ENCODE measurements around the gene HLA-E.
A peak's percentile ranks its signal among the peaks of the same experiment; 100 is the strongest.
"Not testable (repeated sequence)": the region's sequence is repeated elsewhere in the genome, so short reads cannot be mapped to it uniquely, and the experiment has no call there.

HLA-E gene

DNA sequence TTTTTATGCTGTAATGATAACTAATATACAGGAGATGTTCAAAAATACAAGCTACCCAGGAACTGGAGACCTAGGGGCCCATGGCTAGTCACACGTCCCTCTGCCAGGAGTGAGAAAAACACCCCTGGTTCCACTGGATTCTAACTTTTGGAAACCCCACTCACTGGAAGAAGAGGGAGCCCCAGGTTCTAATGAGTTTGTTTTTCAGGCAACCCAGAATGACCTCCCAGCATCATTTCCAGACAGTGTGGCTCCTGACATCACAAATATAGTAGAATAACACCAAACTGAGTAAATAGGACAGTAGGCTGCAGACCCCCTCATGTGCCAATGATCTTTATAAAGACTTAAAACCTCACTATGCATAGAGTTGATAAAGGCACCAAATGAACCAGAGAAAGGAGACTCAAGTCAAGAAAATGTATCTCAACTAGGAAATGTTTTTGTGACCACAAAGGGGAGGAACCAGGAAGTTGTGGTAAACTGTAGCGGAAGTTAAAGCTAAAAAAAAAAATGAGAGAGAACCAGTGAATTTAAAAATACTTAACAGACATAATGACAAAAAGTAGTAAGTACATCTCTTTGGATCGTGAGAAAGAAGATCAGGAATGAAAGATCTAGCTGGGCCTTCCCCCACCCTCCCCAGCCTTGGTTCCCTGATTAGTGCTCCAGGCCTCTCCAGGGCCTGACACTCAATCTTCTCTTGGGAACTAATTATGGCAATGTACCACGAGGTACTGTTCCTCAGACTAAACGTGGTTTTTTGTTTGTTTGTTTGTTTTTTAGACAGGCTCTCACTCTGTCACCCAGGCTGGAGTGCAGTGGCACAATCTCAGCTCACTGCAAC, 19.8 kb downstream of the HLA-E start:
- peak; percentile 38 for DNase-seq (ENCODE audit: low spot score)

DNA sequence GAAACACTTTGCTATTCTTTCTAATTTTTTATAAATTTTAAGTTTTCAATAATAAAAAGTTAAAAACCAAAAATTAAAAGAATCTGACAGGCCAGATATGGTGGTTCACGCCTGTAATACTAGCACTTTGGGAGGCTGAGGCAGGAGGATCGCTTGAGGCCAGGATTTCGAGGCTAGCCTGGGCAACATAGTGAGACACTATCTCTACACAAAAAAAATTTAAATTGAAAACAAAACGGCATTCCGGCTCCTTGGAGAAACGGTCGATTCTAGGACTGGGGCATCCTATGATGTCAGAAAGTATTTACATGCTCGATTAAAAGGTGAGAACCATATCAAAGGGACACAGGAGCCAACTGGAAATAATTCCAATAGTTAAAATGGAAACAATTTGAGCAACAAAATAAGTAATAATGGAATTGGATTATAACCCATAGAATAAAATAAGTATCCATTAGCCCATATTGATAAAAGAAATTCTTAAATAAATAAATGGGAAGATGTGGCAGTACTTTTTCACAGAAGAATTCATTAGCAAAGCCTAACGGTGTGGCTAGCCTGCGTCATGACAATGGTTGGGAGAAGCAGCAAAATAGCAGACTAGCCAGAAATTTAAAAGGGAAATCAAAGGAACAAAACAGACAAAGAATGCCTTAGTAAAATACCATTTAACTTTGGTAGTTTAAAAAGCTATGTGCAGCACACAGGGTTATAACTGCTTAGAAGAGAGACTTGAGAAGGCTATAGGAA, 21.3 kb downstream of the HLA-E start:
- no peak for DNase-seq (ENCODE audit: low spot score)

DNA sequence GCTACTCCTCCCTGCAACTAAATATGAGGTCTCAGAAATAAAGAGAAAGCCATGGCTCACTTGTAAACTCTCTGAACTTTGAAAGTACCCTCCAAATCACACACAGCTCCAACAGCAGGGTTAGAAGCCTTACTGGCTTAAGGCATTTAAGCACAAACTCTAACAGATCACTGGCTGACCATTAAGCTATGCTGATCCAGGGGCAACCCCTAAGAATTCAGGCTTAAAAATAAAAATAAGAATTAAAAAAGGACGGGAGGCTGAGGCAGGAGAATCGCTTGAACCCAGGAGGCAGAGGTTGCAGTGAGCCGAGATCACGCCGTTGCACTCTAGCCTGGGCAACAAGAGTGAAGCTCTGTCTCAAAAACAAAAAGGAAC, 21.8 kb downstream of the HLA-E start:
- no peak for DNase-seq (ENCODE audit: low spot score)

DNA sequence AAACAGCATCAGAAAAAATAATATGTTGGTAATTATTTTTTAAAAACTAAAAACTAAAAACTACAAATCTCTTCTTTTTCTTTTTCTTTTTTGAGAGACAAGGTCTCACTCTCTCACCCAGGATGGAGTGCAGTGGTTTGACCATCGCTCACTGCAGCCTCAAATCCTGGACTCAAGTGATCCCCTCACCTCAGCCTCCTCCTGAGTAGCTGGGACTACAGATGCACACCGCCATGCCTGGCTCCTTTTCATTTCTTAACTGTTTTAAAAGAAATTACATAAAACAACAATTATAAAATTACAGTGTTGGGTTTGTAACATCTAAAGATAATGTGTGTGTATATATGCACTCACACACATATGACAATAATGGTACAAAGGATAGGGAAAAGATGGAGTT, 24.1 kb downstream of the HLA-E start:
- no peak for DNase-seq (ENCODE audit: low spot score)

DNA sequence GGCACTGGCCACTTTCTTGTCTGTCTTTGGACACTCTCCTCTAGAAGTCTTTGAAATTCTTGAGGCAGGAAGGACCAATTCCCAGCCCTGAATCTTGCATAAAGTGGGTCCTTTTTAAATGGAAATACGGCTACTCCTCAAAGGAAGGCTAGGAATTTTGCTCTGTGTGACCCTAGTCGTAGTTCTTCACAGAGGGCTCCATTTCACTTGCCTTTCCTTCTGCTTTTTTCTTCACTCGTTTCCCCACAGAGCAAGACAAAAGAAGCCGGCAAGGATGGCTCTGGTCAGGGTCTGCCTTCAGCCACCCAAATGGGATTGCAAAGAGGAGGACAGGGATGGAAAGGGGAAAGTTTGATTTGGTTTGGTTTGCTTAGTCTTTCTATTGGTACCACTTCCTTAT, 25.8 kb downstream of the HLA-E start:
- no peak for DNase-seq (ENCODE audit: low spot score)

DNA sequence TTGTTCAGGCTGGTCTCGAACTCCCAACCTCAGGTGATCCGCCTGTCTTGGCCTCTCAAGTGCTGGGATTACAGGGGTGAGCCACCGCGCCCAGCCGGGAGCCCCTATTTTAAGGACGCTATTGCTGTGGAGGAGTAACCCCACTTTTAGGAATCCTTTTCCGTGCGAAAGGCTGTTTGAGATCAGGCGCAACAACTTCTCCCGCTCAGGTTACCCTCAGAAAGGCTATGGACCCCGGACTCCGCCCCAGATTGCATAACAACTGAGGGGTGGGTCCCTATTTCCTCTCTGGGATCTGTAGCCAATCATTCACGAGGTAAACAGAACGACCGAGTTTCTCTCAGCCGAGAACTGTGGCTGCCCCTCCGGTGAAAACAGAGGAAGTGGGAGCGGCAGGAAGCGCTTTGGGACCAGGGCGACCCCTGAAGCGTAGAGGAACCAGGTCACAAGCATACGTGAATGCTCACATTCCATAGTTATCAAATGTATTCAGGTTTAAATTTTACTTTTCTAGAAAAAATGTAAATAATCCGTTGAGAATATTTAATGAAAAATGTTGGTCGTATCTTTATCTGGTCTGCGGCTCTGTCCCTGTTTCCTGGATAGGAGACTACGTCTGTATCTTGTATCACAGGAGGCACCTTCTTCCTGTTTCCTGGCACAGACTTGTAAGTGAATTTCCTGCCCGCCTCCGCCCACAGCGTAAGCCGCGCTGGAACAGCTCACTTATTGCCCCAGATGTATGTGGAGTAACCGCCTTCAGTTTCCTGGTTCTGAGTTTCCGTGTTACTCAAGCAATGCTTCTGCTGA, 26.8 kb downstream of the HLA-E start:
- peak; percentile 92 for DNase-seq (ENCODE audit: low spot score)

DNA sequence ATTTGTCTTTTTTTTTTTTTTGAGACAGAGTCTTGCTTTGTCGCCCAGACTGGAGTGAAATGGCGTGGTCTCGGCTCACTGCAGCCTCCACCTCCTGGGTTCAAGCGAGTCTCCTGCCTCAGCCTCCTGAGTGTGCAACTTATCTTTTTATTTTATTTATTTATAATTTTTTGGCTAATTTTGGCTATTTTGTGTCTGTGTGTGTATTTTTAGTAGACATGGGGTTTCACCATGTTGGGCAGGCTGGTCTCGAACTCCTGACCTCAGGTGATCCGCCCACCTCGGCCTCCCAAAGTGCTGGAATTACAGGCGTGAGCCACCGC, 27.4 kb downstream of the HLA-E start:
- not testable (repeated sequence) for DNase-seq (ENCODE audit: low spot score)

DNA sequence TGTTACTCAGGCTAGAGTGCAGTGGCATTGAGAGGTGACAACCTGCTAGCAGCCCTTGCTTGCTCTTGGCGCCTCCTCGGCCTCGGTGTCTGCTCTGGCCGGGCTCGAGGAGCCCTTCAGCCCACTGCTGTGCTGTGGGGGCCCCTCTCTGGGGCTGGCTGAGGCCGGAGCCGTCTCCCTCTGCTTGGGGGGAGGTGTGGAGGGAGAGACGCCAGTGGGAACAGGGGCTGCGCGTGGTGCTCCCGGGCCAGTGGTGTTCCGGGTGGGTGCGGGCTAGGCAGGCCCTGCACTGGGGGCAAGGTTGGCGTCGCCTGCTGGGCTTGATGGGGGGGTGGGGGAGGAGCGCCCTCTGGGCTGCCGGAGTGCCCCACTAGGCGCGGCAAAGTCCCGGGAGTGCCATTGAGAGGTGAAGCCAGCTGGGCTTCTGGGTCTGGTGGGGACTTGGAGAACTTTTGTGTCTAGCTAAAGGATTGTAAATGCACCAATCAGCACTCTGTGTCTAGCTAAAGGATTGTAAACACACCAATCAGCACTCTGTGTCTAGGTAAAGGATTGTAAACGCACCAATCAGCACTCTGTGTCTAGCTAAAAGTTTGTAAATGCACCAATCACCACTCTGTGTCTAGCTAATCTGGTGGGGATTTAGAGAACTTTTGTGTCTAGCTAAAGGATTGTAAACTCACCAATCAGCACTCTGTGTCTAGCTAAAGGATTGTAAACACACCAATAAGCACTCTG, 28.6 kb downstream of the HLA-E start:
- DNase-seq (ENCODE audit: low spot score), result not testable (repeated sequence)

DNA sequence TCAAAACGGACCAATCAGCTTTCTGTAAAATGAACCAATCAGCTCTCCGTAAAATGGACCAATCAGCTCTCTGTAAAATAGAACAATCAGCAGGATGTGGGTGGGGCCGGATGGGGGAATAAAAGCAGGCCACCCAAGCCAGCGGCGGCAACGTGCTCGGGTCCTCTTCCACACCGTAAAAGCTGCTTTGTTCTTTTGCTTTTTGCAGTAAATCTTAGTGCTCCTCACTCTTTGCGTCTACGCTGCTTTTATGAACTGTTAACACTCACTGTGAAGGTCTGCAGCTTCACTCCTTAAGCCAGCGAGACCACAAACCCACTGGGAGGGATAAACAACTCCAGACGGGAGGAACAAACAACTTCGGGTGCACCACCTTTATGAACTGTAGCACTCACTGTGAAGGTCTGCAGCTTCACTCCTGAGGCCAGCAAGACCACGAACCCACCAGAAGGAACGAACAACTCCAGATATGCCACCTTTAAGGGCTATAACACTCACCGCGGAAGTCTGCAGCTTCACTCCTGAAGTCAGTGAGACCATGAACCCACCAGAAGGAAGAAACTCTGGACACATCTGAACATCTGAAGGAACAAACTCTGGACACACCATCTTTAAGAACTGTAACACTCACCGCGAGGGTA, 29.3 kb downstream of the HLA-E start:
- not testable (repeated sequence) for DNase-seq (ENCODE audit: low spot score)

DNA sequence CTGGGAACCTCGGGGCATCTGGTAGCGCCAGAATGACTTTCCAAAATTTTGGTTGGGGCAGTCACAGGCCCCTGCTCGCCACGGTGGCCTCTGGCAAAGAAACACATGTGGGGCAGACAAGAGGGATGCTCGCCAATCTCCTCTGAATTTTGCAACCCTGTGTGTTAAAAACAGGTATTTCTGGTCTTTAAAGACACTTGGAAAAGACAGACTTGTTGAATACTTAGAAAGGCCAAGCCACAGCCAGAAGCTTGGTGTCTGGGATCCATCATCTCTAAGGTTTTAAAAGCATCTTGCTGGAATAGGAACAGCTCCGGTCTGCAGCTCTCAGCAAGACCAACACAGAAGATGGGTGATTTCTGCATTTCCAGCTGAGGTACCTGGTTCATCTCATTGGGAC, 31.2 kb downstream of the HLA-E start:
- DNase-seq (ENCODE audit: low spot score), result no peak

DNA sequence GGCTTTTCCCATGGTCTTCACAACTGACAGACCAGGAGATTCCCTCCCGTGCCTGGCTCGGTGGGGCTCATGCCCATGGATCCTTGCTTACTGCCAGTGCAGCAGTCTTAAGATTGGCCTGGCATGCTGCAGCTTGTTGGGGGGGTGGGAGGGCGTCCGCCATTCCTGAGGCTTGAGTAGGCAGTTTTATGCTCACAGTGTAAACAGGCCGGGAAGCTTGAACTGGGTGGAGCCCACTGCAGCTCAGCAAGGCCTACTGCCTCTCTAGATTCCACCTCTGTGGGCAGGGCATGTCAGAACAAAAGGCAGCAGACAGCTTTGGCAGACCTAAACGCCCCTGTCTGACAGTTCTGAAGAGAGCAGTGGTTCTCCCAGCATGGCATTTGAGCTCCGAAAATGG, 31.8 kb downstream of the HLA-E start:
- peak; percentile 24 for DNase-seq (ENCODE audit: low spot score)

DNA sequence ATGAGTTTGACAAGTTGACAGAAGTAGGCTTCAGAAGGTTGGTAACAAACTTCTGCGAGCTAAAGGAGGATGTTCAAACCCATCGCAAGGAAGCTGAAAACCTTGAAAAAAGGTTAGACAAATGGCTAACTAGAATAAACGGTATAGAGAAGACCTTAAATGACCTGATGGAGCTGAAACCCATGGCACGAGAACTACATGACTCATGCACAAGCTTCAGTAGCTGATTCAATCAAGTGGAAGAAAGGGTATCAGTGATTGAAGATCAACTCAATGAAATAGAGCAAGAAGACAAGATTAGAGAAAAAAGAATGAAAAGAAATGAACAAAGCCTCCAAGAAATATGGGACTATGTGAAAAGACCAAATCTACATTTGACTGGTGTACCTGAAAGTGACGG, 32.6 kb downstream of the HLA-E start:
- DNase-seq (ENCODE audit: low spot score), result not testable (repeated sequence)

DNA sequence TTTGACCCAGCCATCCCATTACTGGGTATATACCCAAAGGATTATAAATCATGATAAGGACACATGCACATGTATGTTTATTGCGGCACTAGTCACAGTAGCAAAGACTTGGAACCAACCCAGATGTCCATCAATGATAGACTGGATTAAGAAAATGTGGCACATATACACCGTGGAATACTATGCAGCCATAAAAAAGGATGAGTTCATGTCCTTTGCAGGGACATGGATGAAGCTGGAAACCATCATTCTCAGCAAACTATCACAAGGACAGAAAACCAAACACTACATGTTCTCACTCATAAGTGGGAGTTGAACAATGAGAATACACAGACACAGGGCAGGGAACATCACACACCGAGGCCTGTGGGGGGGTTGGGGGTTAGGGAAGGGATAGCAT, 37.1 kb downstream of the HLA-E start:
- DNase-seq (ENCODE audit: low spot score), result not testable (repeated sequence)

DNA sequence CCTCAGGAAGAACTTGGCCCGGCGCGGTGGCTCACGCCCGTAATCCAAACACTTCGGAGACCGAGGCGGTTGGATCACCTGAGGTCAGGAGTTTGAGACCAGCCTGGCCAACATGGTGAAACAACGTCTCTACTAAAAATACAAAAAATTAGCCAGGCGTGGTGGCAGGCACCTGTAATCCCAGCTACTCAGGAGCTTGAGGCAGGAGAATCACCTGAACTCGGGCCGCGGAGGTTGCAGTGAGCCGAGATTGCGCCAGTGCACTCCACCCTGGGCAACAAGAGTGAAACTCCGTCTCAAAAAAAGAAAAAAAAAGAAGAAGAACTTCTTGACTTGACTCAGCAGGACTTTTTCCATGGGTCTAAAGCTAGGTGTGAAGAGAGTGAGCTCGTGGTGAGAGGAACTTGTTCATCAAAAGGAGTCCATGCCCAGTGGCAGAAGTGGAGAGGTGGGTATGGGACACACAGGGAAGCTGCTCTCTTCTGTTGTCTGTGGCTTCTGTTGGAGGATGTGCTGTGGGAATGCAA, 40.1 kb downstream of the HLA-E start:
- DNase-seq (ENCODE audit: low spot score), result not testable (repeated sequence)

DNA sequence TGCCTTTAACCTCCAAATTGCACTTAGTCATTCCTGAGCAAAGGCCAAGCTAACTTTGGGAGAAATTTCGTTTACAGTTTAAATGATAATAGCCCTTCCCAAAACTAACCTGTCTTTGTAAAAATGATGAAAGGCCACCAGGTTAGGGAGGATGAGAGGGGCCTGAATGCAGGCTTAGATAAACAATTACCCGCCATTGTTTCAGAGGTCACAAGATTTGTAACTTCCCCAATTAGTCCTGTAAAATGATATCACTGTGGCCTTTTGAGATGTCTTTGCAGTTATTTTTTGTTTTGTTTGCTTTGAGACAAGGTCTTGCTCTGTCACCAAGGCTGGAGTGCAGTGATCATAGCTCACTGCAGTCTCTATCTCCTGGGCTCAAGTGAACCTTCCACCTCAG, 40.7 kb downstream of the HLA-E start:
- DNase-seq (ENCODE audit: low spot score), result no peak

DNA sequence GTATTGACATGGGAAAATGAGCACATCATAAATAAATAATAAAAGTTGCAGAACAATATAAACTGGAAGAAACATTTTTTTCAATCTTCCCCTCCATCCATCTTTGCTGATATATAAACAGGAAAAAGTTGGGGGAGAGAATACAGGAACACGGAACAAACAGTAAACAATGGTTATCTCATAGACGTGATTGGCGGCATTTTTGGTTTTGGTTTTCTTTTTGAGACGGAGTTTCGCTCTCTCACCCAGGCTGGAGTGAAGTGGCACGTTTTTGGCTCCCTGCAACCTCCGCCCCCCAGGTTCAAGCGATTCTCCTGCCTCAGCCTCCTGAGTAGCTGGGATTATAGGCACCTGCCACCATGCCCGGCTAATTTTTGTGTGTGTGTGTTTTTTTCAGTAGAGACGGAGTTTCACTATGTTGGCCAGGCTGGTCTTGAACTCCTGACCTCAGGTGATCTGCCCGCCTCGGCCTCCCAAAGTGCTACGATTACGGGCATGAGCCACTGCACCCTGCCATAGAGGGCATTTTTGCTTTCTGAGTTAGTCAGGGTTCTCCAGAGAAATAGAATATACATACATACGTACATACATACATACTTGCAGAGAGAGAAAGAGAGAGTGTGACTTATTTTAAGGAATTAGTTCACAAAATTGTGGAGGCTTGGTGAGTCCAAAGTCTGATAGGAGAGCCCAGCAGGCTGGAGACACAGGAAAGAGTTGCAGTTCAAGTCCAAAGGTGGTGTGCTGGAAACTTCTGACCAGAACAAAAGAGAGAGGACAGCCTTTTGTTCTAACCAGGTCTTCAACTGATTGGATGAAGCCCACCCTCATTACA, 44.4 kb downstream of the HLA-E start:
- DNase-seq (ENCODE audit: low spot score), result no peak

DNA sequence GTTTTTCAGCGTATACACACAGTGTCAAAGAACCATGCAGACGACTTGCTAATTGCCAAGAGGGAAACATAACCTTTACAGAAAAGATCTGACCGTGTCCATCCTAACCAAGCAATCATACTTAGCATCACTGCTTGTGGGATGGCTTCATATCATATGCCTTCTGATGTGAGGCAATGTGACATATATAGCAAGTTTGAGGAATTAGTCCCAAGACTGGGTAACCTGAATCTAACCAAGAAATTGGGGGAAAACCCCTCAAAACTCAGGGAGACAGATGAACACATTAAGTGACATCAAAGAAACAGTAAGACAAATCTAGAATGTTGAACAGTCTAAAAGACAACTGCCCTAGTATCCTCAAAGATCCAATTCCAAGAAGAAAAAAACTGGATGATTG, 48.6 kb downstream of the HLA-E start:
- DNase-seq (ENCODE audit: low spot score), result no peak

DNA sequence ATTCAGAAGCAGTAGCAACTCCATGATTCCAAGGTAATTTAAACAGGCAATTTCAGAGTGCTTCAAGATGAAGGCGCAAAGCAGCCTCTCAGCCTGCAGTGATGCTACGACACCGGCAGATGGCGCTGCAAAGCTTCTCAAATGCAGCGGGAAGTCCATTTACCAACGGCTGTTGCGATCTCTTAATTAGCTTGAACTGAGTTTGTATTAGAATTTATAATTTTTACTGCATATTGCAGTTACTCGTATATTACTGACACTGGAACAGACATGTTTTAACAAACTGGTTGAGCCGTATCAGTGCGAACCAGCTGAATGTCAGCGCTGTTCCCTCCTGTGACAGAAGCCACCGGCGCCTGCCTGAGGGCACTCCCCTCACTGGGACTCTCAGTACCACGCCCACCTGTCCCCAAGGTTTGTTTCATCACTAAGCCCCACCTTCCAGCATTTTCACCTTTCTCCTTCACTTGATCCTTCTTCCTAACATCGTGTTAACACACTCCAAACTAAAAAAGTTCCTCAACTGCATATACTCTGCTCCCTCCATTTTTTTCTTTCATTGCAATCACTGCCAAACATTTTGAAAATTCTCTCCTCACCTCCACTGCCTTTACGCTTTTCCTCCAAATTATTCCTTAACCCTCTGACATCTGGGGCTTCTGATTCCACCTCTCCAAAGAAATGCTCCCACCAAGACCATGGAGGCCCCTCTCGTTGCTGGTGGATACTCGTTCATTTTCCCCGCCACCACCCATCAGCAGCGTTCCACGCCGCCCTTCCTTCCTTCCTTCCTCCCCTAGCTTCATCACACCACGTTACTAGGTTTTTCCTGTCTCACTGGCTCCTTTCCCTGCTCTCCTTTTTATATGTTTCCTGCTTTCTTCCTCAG, 52.5 kb downstream of the HLA-E start:
- DNase-seq (ENCODE audit: low spot score), result peak; percentile 80

DNA sequence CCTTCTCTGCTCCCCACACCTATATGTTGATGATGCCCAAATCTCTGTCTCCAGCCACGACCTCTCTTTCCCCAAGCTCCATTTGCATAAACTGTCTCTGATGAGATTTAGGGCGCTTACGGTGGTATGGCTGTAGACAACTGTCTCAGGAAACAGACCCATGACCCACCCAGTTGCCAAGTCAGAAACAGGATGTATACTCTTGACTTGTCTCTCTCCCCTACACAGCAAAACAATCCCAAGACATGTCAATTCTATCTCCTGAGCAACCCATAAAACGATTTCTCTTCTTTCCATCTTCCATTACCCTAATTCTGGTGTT, 53.1 kb downstream of the HLA-E start:
- no peak for DNase-seq (ENCODE audit: low spot score)

DNA sequence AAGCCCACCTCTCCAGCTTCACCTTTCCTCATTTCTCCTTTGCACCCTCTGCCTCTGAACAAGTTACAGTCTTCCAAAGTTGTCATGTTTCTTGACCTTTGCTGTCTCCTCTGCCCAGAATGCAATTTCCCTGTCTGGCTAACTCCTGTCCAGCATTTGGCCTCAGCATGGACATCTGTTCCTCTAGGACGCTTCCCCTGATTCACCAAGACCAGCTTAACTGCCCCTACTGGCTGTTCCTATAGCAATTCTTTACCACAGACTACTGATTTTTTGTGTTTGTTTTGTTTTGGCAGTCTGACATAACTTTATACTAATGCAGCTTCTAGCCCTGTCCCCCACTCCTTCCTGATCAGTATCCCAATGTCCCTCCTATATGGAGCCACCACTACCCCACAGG, 53.6 kb downstream of the HLA-E start:
- DNase-seq (ENCODE audit: low spot score), result no peak
